Fibroblast of the aortic adventitia (primary cell): ENCODE results near the gene SURF1. TPM values are rescaled to one million over a fixed set of nuclear protein-coding genes. Genes with fewer than 3 reads are reported as not detected.
A peak's percentile ranks its signal among the peaks of the same experiment; 100 is the strongest.

Experiments
- DNase-seq: peaks from one replicate; pipeline ENCODE4 v3.0.0-alpha.2; 2010; ENCODE audit warnings: low read depth
- H3K4me3 ChIP-seq: 2 replicates; pipeline ENCODE4 v1.5.1; 2011; ENCODE audit warnings: low read depth, mild to moderate bottlenecking, control low read depth, low read length, moderate library complexity
- CTCF ChIP-seq: IDR thresholded peaks from 2 replicates; pipeline ENCODE4 v1.5.1; 2011; ENCODE audit warnings: mild to moderate bottlenecking, low read length, control low read depth, inconsistent platforms; ENCODE audit not compliant: insufficient read depth
- total RNA-seq: library from RNA; depleted of rRNA; stranded (reverse); fragments of >200 nt; gene quantifications from 2 replicates; pipeline ENCODE4 v1.2.3, GENCODE V29; 2012; ENCODE audit warnings: low replicate concordance

Gene SURF1
- total RNA-seq, 1 donor = 25.1 TPM

GRCh38 chr9:133344071-133344470 lies 12.2 kb downstream of the SURF1 start:
- no peak for DNase-seq
- no peak for TF ChIP-seq CTCF
- no peak overlapping the region for H3K4me3 ChIP-seq

GRCh38 chr9:133342570-133342969 lies 13.7 kb downstream of the SURF1 start:
- TF ChIP-seq CTCF = no peak
- H3K4me3 ChIP-seq = no peak overlapping the region
- DNase-seq = no peak

- peak; percentile 8 for TF ChIP-seq CTCF
- no peak overlapping the region for H3K4me3 ChIP-seq
- no peak for DNase-seq
Observed at GRCh38 chr9:133342069-133342406, 14.2 kb downstream of the SURF1 start.

- no peak for TF ChIP-seq CTCF
- no peak for DNase-seq
- no peak overlapping the region for H3K4me3 ChIP-seq
Observed at GRCh38 chr9:133341369-133342068, 14.8 kb downstream of the SURF1 start.

- no peak for TF ChIP-seq CTCF
- H3K4me3 ChIP-seq = no peak overlapping the region
- no peak for DNase-seq
Observed at GRCh38 chr9:133340916-133341315, 15.4 kb downstream of the SURF1 start.

GRCh38 chr9:133340256-133340655 lies 16.0 kb downstream of the SURF1 start:
- TF ChIP-seq CTCF = no peak
- no peak for DNase-seq
- no peak overlapping the region for H3K4me3 ChIP-seq

- no peak for TF ChIP-seq CTCF
- DNase-seq = no peak
- H3K4me3 ChIP-seq = no peak overlapping the region
Observed at GRCh38 chr9:133339641-133340040, 16.6 kb downstream of the SURF1 start.
